ENCODE data around the gene TDP1.

Gene TDP1

GRCh38 chr14:89955745-89956660 is at the start of gene TDP1:
TDP1 (plus strand) TSS chr14:89955927; CDS start chr14:89963115, 7,188 bp downstream.
- TF ChIP-seq CTCF (IDR thresholded peaks at IDR 0.05; ENCODE audit: low read depth, low read length): no peak
- peak within 1 kb of the TSS; percentile 83 for H3K4me3 ChIP-seq (ENCODE audit: low read depth, low read length)

- no peak for TF ChIP-seq CTCF (IDR thresholded peaks at IDR 0.05; ENCODE audit: low read depth, low read length)
- no peak overlapping the region for H3K4me3 ChIP-seq (ENCODE audit: low read depth, low read length)
These were observed 49.7 kb upstream of the TDP1 start for GRCh38 chr14:89906000-89906399.

- no peak overlapping the region for H3K4me3 ChIP-seq (ENCODE audit: low read depth, low read length)
- TF ChIP-seq CTCF (IDR thresholded peaks at IDR 0.05; ENCODE audit: low read depth, low read length): no peak
These were observed 48.1 kb upstream of the TDP1 start for GRCh38 chr14:89907655-89908054.

GRCh38 chr14:89908712-89909450 is 46.8 kb upstream of the TDP1 start:
- TF ChIP-seq CTCF (IDR thresholded peaks at IDR 0.05; ENCODE audit: low read depth, low read length): no peak
- H3K4me3 ChIP-seq (ENCODE audit: low read depth, low read length): no peak overlapping the region

GRCh38 chr14:89909586-89909985 is 46.1 kb upstream of the TDP1 start:
- no peak overlapping the region for H3K4me3 ChIP-seq (ENCODE audit: low read depth, low read length)
- TF ChIP-seq CTCF (IDR thresholded peaks at IDR 0.05; ENCODE audit: low read depth, low read length): no peak

GRCh38 chr14:89910691-89911009 is 45.1 kb upstream of the TDP1 start:
- TF ChIP-seq CTCF (IDR thresholded peaks at IDR 0.05; ENCODE audit: low read depth, low read length): no peak
- H3K4me3 ChIP-seq (ENCODE audit: low read depth, low read length): no peak overlapping the region

All from WI38 (cell line).